Right atrium auricular region (tissue), 2 donors: ENCODE data around the gene MLXIP. TPM values are rescaled to one million over a fixed set of nuclear protein-coding genes. Genes with fewer than 3 reads are reported as not detected.

Source experiments
- DNase-seq: peaks from one replicate; pipeline ENCODE4 v3.0.0-alpha.2; 2019; ENCODE audit warnings: low spot score
- H3K27ac ChIP-seq, 2 donors: fragments of 200-600 bp; sonication (generic); 1 replicate in 1 of 2; 2 replicates in 1 of 2; pipeline ENCODE4 v1.5.1; 2016 to 2019
- H3K27me3 ChIP-seq, 2 donors: fragments of 200-600 bp; sonication (generic); one replicate each; pipeline versions ENCODE4 v1.5.1 to v1.6.0; 2017 to 2019
- H3K36me3 ChIP-seq: fragments of 200-600 bp; sonication (generic); one replicate; pipeline ENCODE4 v1.5.1; 2016
- H3K4me1 ChIP-seq, 2 donors: fragments of 200-600 bp; sonication (generic); one replicate each; pipeline versions ENCODE4 v1.5.1 to v1.6.0; 2017 to 2019
- H3K4me3 ChIP-seq, 2 donors: fragments of 200-600 bp; sonication (generic); 1 replicate in 1 of 2; 2 replicates in 1 of 2; pipeline ENCODE4 v1.5.1; 2017 to 2019; ENCODE audit warnings: mild to moderate bottlenecking in 1 of 2, moderate library complexity in 1 of 2
- H3K9me3 ChIP-seq, 2 donors: fragments of 200-600 bp; sonication (generic); one replicate each; pipeline ENCODE4 v1.5.1; 2019
- CTCF ChIP-seq, 2 donors: fragments of 200-600 bp; sonication (generic); IDR thresholded peaks; one replicate each; pipeline ENCODE4 v1.5.1; 2019; ENCODE audit warnings: antibody characterized with exemption in 2 of 2
- total RNA-seq, 2 donors: library from RNA; depleted of rRNA; stranded (reverse); fragments of >200 nt; gene quantifications; one replicate each; pipeline ENCODE4 v1.1.0, GENCODE V29; 2016

MLXIP gene
- total RNA-seq, 2 donors from 2014 or later: 14.2 to 24.1 TPM

DNA sequence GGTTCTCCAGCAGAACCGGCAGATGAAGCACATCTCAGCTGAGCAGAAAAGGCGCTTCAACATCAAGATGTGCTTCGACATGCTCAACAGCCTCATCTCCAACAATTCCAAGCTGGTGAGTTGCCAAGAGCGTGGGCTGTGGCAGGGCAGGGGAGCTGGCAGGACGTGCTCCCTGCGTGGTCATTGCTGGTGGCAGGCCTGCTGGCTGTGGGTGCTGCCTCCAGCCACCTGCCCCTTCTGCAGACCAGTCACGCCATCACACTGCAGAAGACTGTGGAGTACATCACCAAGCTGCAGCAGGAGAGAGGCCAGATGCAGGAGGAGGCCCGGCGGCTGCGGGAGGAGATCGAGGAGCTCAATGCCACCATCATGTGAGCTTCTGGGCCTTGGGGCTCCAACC, 59.6 kb downstream of the MLXIP start:
- Histone ChIP-seq H3K4me1 (no peaks in the 10 kb centered on the region), H3K36me3 (peaks cover 75% of the 10 kb centered on the region), H3K27ac (no peak overlapping the region), H3K4me3 (no peak overlapping the region), H3K9me3 (no peaks in the 10 kb centered on the region), H3K27me3 (no peaks in the 10 kb centered on the region)
- no peak for TF ChIP-seq CTCF (IDR thresholded peaks at IDR 0.05)
- no peak for DNase-seq

DNA sequence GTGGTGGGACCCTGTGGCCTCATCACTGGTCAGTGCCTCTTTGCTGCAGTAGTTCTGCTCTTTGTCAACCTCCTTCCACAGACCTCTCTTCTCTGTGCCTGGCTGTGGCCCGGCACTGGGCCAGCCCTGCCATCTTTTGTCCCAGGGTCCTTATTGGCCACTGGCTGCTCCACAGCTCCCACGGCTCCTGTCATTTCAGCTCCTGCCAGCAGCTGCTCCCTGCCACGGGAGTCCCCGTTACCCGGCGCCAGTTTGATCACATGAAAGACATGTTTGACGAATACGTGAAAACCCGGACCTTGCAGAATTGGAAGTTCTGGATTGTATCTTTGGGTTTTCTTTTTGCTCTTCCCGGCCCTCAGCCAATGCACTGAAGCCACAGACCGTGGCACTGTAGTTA, 60.1 kb downstream of the MLXIP start:
- no peak for TF ChIP-seq CTCF (IDR thresholded peaks at IDR 0.05)
- no peaks in the 10 kb centered on the region for H3K9me3 ChIP-seq
- H3K27ac ChIP-seq: no peak overlapping the region

GRCh38 chr12:122139266-122139665, 60.7 kb downstream of the MLXIP start:
- H3K27ac ChIP-seq: no peak overlapping the region
- no peak for DNase-seq
- H3K9me3 ChIP-seq: no peaks in the 10 kb centered on the region
- H3K36me3 ChIP-seq: peaks cover 72% of the 10 kb centered on the region
- no peaks in the 10 kb centered on the region for H3K27me3 ChIP-seq
- H3K4me1 ChIP-seq: no peaks in the 10 kb centered on the region
- no peak overlapping the region for H3K4me3 ChIP-seq
- no peak for TF ChIP-seq CTCF (IDR thresholded peaks at IDR 0.05)

More for the DNA sequence above, 60.1 kb downstream of the MLXIP start:
- Histone ChIP-seq H3K4me1 (no peaks in the 10 kb centered on the region), H3K36me3 (peaks cover 74% of the 10 kb centered on the region), H3K27me3 (no peaks in the 10 kb centered on the region), H3K4me3 (no peak overlapping the region)
- DNase-seq: no peak

GRCh38 chr12:122139941-122140340, 61.4 kb downstream of the MLXIP start:
- Histone ChIP-seq H3K4me1 (no peaks in the 10 kb centered on the region), H3K4me3 (no peak overlapping the region), H3K36me3 (peaks cover 66% of the 10 kb centered on the region), H3K27me3 (no peaks in the 10 kb centered on the region), H3K9me3 (no peaks in the 10 kb centered on the region), H3K27ac (no peak overlapping the region)
- no peak for DNase-seq
- TF ChIP-seq CTCF (IDR thresholded peaks at IDR 0.05): no peak

DNA sequence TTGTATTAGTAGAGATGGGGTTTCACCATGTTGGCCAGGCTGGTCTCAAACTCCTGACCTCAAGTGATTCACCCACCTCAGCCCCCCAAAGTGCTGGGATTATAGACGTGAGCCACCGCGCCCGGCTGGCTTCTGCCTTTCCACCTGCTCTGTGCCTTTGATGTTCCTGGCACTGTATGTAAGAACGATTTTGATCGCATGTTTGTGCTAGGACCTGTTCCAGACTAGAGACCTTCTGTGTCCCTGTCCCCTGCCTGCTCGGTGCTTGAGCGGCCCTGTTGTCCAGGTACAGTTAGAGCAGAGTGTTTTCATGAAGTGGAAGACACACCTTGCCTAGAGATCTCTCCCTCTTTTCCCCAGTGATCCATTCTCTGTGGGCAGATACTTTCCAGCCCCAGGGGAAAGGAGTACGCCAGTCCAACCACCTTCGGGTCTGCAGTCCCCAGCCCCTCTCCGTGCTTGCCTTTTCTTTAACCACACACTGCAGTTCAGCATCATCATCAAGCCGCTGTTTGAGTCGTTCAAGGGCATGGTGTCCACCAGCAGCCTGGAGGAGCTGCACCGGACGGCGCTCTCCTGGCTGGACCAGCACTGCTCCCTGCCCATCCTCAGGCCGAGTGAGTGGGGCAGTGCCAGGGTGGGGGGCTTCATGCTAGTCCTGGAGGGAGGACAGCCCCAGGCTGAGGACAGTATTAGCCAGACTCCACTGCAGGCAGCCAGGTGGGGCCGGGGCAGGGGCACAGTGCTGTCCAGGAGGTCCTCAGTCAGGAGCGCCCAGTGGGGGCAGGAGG, 62.1 kb downstream of the MLXIP start:
- Histone ChIP-seq H3K9me3 (no peaks in the 10 kb centered on the region), H3K4me3 (no peak overlapping the region), H3K36me3 (peaks cover 59% of the 10 kb centered on the region), H3K27me3 (no peaks in the 10 kb centered on the region), H3K4me1 (no peaks in the 10 kb centered on the region), H3K27ac (no peak overlapping the region)
- no peak for DNase-seq
- TF ChIP-seq CTCF (IDR thresholded peaks at IDR 0.05): no peak
